WTC11 (cell line): ENCODE results near the gene CCDC170. TPM values are rescaled to one million over a fixed set of nuclear protein-coding genes. Genes with fewer than 3 reads are reported as not detected.

ENCODE experiments used
- ATAC-seq: fragments of 200-7000 bp; cut with Tn5 transposase; 2 replicates; pipeline ENCODE4 v1.10.0; 2021; ENCODE audit warnings: mild to moderate bottlenecking, moderate library complexity
- CTCF ChIA-PET: fragments of 300-600 bp; sonication (Branson Sonifier 250); formaldehyde crosslinking; loops from one replicate; lab custom pipeline; 2021; ENCODE audit warnings: antibody characterized with exemption; lab: Charles Lee
- POLR2A ChIA-PET: fragments of 350-600 bp; sonication (Branson Sonifier 250); formaldehyde crosslinking; loops from one replicate; lab custom pipeline; 2021; ENCODE audit warnings: antibody characterized with exemption; lab: Charles Lee
- DNase-seq: peaks from one replicate; pipeline ENCODE4 v3.0.0; 2021; ENCODE audit warnings: low spot score
- H3K27ac Mint-ChIP-seq: 2 replicates; pipeline ENCODE4 v1.8.0; 2021; ENCODE audit warnings: mixed read lengths
- H3K27me3 Mint-ChIP-seq: 2 replicates; pipeline ENCODE4 v1.8.0; 2021; ENCODE audit warnings: low read depth, mild to moderate bottlenecking, moderate library complexity, mixed read lengths
- H3K36me3 Mint-ChIP-seq: 2 replicates; pipeline ENCODE4 v1.8.0; 2021; ENCODE audit warnings: mixed read lengths
- H3K4me1 Mint-ChIP-seq: 2 replicates; pipeline ENCODE4 v1.8.0; 2022; ENCODE audit warnings: mixed read lengths
- H3K4me3 Mint-ChIP-seq: 2 replicates; pipeline ENCODE4 v1.8.0; 2021; ENCODE audit warnings: mild to moderate bottlenecking, moderate library complexity, mixed read lengths
- H3K9me3 Mint-ChIP-seq: 2 replicates; pipeline ENCODE4 v1.8.0; 2021; ENCODE audit warnings: mixed read lengths
- ELF4 ChIP-seq: sonication (generic); formaldehyde crosslinking; IDR thresholded peaks from 2 replicates; pipeline ENCODE4 v1.8.1; 2022; ENCODE audit warnings: low read depth, mild to moderate bottlenecking, moderate library complexity, missing genetic modification reagents
- FOXK1 ChIP-seq: sonication (generic); formaldehyde crosslinking; IDR thresholded peaks from 2 replicates; pipeline ENCODE4 v1.8.0; 2022; ENCODE audit warnings: mild to moderate bottlenecking, moderate library complexity, missing genetic modification reagents
- IRF2 ChIP-seq: sonication (generic); formaldehyde crosslinking; IDR thresholded peaks from 2 replicates; pipeline ENCODE4 v1.8.0; 2022; ENCODE audit warnings: low read depth, missing genetic modification reagents, borderline replicate concordance
- NR3C1 ChIP-seq: sonication (generic); formaldehyde crosslinking; conservative IDR thresholded peaks from 2 replicates; pipeline ENCODE4 v1.8.1; 2023; ENCODE audit warnings: low read depth, mild to moderate bottlenecking, missing genetic modification reagents
- OVOL2 ChIP-seq: fragments of 250-450 bp; sonication (Bioruptor Pico); IDR thresholded peaks from 2 replicates; pipeline ENCODE4 v1.9.0; 2021; ENCODE audit warnings: mild to moderate bottlenecking, borderline replicate concordance
- SMAD3 ChIP-seq: sonication (generic); formaldehyde crosslinking; IDR thresholded peaks from 2 replicates; pipeline ENCODE4 v1.8.0; 2022; ENCODE audit warnings: missing genetic modification reagents, mild to moderate bottlenecking, borderline replicate concordance
- SP1 ChIP-seq: sonication (generic); formaldehyde crosslinking; conservative IDR thresholded peaks from 2 replicates; pipeline ENCODE4 v1.8.1; 2022; ENCODE audit warnings: missing genetic modification reagents
- ZNF263 ChIP-seq: sonication (generic); formaldehyde crosslinking; IDR thresholded peaks from 2 replicates; pipeline ENCODE4 v1.8.1; 2022; ENCODE audit warnings: low read depth, mild to moderate bottlenecking, moderate library complexity, missing genetic modification reagents
- ZNF396 ChIP-seq: fragments of 250-450 bp; sonication (Bioruptor Pico); IDR thresholded peaks from 2 replicates; pipeline ENCODE4 v1.8.0; 2021; ENCODE audit warnings: mild to moderate bottlenecking, moderate library complexity, borderline replicate concordance
- ZNF416 ChIP-seq: fragments of 250-450 bp; sonication (Bioruptor Pico); IDR thresholded peaks from 2 replicates; pipeline ENCODE4 v1.9.0; 2021; ENCODE audit warnings: mild to moderate bottlenecking, inconsistent platforms
- ZNF671 ChIP-seq: fragments of 250-450 bp; sonication (Bioruptor Pico); IDR thresholded peaks from 2 replicates; pipeline ENCODE4 v1.8.0; 2021; ENCODE audit warnings: mild to moderate bottlenecking
- total RNA-seq: library from RNA; stranded (reverse); gene quantifications from 3 replicates; pipeline ENCODE4 v1.2.3, GENCODE V29; 2021
- TF ChIP-seq, protein P1 (sequence below): sonication (generic); formaldehyde crosslinking; IDR thresholded peaks from 2 replicates; pipeline ENCODE4 v1.8.0; 2023; ENCODE audit warnings: mild to moderate bottlenecking, missing genetic modification reagents
- TF ChIP-seq, protein P2 (sequence below): sonication (generic); formaldehyde crosslinking; IDR thresholded peaks from 2 replicates; pipeline ENCODE4 v1.8.1; 2023; ENCODE audit warnings: mild to moderate bottlenecking, missing genetic modification reagents, moderate library complexity
- TF ChIP-seq, protein P3 (sequence below): sonication (generic); formaldehyde crosslinking; IDR thresholded peaks from 2 replicates; pipeline ENCODE4 v1.8.1; 2023; ENCODE audit warnings: mild to moderate bottlenecking, missing genetic modification reagents
- TF ChIP-seq, protein P4 (sequence below): sonication (generic); formaldehyde crosslinking; conservative IDR thresholded peaks from 2 replicates; pipeline ENCODE4 v1.8.1; 2023; ENCODE audit warnings: mild to moderate bottlenecking, low read depth, missing genetic modification reagents, moderate library complexity
- TF ChIP-seq, protein P5 (sequence below): sonication (generic); formaldehyde crosslinking; IDR thresholded peaks from 2 replicates; pipeline ENCODE4 v1.8.0; 2022; ENCODE audit warnings: mild to moderate bottlenecking, missing genetic modification reagents
- TF ChIP-seq, protein P6 (sequence below): sonication (generic); formaldehyde crosslinking; IDR thresholded peaks from 2 replicates; pipeline ENCODE4 v1.8.1; 2022; ENCODE audit warnings: low read depth, missing genetic modification reagents, borderline replicate concordance
- TF ChIP-seq, protein P7 (sequence below): sonication (generic); formaldehyde crosslinking; IDR thresholded peaks from 2 replicates; pipeline ENCODE4 v1.8.1; 2022; ENCODE audit warnings: mild to moderate bottlenecking, missing genetic modification reagents, moderate library complexity, borderline replicate concordance

Gene CCDC170
- total RNA-seq, 1 experiment from 2014 or later = 0.26 TPM

DNA sequence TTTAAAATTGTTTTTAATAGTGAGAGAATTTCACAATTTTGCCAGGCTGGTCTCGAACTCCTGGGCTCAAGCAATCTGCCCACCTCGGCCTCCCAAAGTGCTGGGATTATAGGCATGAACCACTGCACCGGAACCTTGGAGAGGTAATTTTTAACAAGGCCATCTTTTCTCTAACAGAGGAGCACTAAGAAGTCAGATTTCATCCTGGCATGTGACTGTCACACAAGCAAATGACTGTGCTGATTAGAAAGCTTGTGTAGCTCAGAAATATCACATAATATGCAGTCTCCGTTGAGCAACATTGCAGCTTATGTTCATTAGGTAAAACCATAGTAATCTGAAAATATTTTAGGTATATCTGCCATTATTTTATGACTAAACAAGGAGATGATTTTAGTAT, 156.0 kb downstream of the CCDC170 start (continued):
- TF ChIP-seq, protein P1, sequence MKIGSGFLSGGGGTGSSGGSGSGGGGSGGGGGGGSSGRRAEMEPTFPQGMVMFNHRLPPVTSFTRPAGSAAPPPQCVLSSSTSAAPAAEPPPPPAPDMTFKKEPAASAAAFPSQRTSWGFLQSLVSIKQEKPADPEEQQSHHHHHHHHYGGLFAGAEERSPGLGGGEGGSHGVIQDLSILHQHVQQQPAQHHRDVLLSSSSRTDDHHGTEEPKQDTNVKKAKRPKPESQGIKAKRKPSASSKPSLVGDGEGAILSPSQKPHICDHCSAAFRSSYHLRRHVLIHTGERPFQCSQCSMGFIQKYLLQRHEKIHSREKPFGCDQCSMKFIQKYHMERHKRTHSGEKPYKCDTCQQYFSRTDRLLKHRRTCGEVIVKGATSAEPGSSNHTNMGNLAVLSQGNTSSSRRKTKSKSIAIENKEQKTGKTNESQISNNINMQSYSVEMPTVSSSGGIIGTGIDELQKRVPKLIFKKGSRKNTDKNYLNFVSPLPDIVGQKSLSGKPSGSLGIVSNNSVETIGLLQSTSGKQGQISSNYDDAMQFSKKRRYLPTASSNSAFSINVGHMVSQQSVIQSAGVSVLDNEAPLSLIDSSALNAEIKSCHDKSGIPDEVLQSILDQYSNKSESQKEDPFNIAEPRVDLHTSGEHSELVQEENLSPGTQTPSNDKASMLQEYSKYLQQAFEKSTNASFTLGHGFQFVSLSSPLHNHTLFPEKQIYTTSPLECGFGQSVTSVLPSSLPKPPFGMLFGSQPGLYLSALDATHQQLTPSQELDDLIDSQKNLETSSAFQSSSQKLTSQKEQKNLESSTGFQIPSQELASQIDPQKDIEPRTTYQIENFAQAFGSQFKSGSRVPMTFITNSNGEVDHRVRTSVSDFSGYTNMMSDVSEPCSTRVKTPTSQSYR (CRISPR knock-in tag) = no peak
- no peak for TF ChIP-seq ZNF396
- no peak for TF ChIP-seq SP1 (CRISPR knock-in tag)
- TF ChIP-seq, protein P2, sequence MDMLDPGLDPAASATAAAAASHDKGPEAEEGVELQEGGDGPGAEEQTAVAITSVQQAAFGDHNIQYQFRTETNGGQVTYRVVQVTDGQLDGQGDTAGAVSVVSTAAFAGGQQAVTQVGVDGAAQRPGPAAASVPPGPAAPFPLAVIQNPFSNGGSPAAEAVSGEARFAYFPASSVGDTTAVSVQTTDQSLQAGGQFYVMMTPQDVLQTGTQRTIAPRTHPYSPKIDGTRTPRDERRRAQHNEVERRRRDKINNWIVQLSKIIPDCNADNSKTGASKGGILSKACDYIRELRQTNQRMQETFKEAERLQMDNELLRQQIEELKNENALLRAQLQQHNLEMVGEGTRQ = no peak
- TF ChIP-seq, protein P3, sequence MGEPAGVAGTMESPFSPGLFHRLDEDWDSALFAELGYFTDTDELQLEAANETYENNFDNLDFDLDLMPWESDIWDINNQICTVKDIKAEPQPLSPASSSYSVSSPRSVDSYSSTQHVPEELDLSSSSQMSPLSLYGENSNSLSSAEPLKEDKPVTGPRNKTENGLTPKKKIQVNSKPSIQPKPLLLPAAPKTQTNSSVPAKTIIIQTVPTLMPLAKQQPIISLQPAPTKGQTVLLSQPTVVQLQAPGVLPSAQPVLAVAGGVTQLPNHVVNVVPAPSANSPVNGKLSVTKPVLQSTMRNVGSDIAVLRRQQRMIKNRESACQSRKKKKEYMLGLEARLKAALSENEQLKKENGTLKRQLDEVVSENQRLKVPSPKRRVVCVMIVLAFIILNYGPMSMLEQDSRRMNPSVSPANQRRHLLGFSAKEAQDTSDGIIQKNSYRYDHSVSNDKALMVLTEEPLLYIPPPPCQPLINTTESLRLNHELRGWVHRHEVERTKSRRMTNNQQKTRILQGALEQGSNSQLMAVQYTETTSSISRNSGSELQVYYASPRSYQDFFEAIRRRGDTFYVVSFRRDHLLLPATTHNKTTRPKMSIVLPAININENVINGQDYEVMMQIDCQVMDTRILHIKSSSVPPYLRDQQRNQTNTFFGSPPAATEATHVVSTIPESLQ = no peak
- no peak for TF ChIP-seq NR3C1 (CRISPR knock-in tag)

DNA sequence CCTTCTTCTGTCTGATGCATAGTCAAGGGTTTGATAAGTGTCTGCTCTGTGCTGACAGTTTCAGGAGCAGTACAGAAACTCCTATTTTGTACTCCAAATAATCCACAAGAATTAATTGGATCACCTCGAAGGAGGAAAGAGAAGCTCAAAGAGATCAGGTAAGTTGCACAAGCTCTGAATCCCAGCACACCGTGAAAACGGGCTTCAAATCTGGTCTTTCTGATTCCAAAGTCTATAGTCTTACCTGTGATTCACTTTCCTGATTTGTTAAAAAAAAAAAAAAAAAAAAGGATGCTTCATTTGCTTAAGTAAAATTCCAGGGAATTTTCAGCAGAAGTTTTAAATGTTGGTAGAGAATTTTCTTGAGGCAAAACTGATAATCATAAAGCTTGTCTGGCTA, 157.8 kb downstream of the CCDC170 start:
- peaks cover 3% of the 10 kb centered on the region; the same call in 1 of the 2 replicates for H3K27me3 Mint-ChIP-seq
- TF ChIP-seq, protein P1 (CRISPR knock-in tag) = no peak
- TF ChIP-seq ZNF416 (CRISPR knock-in tag) = no peak
- TF ChIP-seq IRF2 (CRISPR knock-in tag) = no peak
- ChIA-PET CTCF (no interaction called here), POLR2A (interaction anchor here (0.7 kb wide), 1 partner anchor 1252 kb away, joined by 4 read pairs; no protein-coding TSS in a partner anchor)
- ATAC-seq (no peak), DNase-seq (no peak)
- no peak overlapping the region for H3K27ac Mint-ChIP-seq
- peaks cover 29% of the 10 kb centered on the region for H3K9me3 Mint-ChIP-seq
- peaks cover 19% of the 10 kb centered on the region for H3K4me1 Mint-ChIP-seq
- H3K4me3 Mint-ChIP-seq = no peak overlapping the region
- peaks cover 18% of the 10 kb centered on the region for H3K36me3 Mint-ChIP-seq

DNA sequence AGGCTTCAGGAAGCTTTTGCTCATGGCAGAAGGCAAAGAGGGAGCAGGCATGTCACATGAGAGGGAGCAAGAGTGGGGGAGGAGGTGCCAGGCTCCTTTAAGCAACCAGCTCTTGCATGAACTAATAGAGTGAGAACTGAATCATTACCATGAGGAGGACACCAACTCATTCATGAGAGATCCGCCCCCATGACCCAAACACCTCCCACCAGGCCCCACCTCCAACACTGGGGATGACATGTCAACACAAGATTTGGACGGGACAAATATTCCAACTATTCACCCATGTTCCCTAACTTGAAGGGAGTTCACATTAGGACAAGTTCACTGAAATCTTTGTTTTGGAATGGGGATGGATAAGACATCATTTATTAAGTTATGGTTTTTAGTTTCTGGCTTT, 158.5 kb downstream of the CCDC170 start:
- H3K36me3 Mint-ChIP-seq = peaks cover 18% of the 10 kb centered on the region
- CTCF ChIA-PET = no interaction called here
- ATAC-seq = no peak
- TF ChIP-seq, protein P4, sequence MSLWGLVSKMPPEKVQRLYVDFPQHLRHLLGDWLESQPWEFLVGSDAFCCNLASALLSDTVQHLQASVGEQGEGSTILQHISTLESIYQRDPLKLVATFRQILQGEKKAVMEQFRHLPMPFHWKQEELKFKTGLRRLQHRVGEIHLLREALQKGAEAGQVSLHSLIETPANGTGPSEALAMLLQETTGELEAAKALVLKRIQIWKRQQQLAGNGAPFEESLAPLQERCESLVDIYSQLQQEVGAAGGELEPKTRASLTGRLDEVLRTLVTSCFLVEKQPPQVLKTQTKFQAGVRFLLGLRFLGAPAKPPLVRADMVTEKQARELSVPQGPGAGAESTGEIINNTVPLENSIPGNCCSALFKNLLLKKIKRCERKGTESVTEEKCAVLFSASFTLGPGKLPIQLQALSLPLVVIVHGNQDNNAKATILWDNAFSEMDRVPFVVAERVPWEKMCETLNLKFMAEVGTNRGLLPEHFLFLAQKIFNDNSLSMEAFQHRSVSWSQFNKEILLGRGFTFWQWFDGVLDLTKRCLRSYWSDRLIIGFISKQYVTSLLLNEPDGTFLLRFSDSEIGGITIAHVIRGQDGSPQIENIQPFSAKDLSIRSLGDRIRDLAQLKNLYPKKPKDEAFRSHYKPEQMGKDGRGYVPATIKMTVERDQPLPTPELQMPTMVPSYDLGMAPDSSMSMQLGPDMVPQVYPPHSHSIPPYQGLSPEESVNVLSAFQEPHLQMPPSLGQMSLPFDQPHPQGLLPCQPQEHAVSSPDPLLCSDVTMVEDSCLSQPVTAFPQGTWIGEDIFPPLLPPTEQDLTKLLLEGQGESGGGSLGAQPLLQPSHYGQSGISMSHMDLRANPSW = no peak
- TF ChIP-seq OVOL2 (CRISPR knock-in tag) (no peak), ELF4 (no peak), FOXK1 (CRISPR knock-in tag) (no peak), ZNF671 (no peak), ZNF263 (CRISPR knock-in tag) (no peak), SMAD3 (CRISPR knock-in tag) (no peak)
- TF ChIP-seq, protein P5, sequence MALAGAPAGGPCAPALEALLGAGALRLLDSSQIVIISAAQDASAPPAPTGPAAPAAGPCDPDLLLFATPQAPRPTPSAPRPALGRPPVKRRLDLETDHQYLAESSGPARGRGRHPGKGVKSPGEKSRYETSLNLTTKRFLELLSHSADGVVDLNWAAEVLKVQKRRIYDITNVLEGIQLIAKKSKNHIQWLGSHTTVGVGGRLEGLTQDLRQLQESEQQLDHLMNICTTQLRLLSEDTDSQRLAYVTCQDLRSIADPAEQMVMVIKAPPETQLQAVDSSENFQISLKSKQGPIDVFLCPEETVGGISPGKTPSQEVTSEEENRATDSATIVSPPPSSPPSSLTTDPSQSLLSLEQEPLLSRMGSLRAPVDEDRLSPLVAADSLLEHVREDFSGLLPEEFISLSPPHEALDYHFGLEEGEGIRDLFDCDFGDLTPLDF = no peak
- TF ChIP-seq, protein P6, sequence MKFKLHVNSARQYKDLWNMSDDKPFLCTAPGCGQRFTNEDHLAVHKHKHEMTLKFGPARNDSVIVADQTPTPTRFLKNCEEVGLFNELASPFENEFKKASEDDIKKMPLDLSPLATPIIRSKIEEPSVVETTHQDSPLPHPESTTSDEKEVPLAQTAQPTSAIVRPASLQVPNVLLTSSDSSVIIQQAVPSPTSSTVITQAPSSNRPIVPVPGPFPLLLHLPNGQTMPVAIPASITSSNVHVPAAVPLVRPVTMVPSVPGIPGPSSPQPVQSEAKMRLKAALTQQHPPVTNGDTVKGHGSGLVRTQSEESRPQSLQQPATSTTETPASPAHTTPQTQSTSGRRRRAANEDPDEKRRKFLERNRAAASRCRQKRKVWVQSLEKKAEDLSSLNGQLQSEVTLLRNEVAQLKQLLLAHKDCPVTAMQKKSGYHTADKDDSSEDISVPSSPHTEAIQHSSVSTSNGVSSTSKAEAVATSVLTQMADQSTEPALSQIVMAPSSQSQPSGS = no peak
- TF ChIP-seq, protein P7, sequence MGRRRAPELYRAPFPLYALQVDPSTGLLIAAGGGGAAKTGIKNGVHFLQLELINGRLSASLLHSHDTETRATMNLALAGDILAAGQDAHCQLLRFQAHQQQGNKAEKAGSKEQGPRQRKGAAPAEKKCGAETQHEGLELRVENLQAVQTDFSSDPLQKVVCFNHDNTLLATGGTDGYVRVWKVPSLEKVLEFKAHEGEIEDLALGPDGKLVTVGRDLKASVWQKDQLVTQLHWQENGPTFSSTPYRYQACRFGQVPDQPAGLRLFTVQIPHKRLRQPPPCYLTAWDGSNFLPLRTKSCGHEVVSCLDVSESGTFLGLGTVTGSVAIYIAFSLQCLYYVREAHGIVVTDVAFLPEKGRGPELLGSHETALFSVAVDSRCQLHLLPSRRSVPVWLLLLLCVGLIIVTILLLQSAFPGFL (CRISPR knock-in tag) = no peak

More for the DNA sequence above, 158.5 kb downstream of the CCDC170 start:
- H3K9me3 Mint-ChIP-seq = peaks cover 32% of the 10 kb centered on the region
- peaks cover 19% of the 10 kb centered on the region for H3K4me1 Mint-ChIP-seq
- H3K27ac Mint-ChIP-seq = no peak overlapping the region
- DNase-seq = no peak
- H3K27me3 Mint-ChIP-seq = peaks cover 3% of the 10 kb centered on the region; the same call in 1 of the 2 replicates
- H3K4me3 Mint-ChIP-seq = no peak overlapping the region
- POLR2A ChIA-PET = interaction anchor here (0.7 kb wide), 1 partner anchor 1251 kb away, joined by 4 read pairs; no protein-coding TSS in a partner anchor
